ENCODE measurements around the gene ESD.
"Not testable (repeated sequence)": the region's sequence is repeated elsewhere in the genome, so short reads cannot be mapped to it uniquely, and the experiment has no call there.

The ESD gene

GRCh38 chr13:46783504-46783903, 13.5 kb downstream of the ESD start:
- no peak for DNase-seq (ENCODE audit: low spot score)

GRCh38 chr13:46782691-46783090, 14.3 kb downstream of the ESD start:
- no peak for DNase-seq (ENCODE audit: low spot score)

GRCh38 chr13:46782066-46782465, 14.9 kb downstream of the ESD start:
- no peak for DNase-seq (ENCODE audit: low spot score)

- DNase-seq (ENCODE audit: low spot score): peak; percentile 16
Observed at GRCh38 chr13:46778890-46779289, 18.1 kb downstream of the ESD start.

GRCh38 chr13:46778095-46778494, 18.9 kb downstream of the ESD start:
- DNase-seq (ENCODE audit: low spot score): no peak

GRCh38 chr13:46775385-46776107, 21.4 kb downstream of the ESD start:
- DNase-seq (ENCODE audit: low spot score): no peak

- no peak for DNase-seq (ENCODE audit: low spot score)
Observed at GRCh38 chr13:46773541-46773940, 23.4 kb downstream of the ESD start.

- DNase-seq (ENCODE audit: low spot score): no peak
Observed at GRCh38 chr13:46771693-46772092, 25.3 kb downstream of the ESD start.

- DNase-seq (ENCODE audit: low spot score): not testable (repeated sequence)
Observed at GRCh38 chr13:46769925-46770324, 27.0 kb downstream of the ESD start.

GRCh38 chr13:46761866-46762265, 35.1 kb downstream of the ESD start:
- DNase-seq (ENCODE audit: low spot score): no peak

- DNase-seq (ENCODE audit: low spot score): no peak
Observed at GRCh38 chr13:46761174-46761573, 35.8 kb downstream of the ESD start.

- DNase-seq (ENCODE audit: low spot score): peak; percentile 20
Observed at GRCh38 chr13:46759846-46760245, 37.1 kb downstream of the ESD start.

GRCh38 chr13:46757640-46758039, 39.3 kb downstream of the ESD start:
- DNase-seq (ENCODE audit: low spot score): no peak

- DNase-seq (ENCODE audit: low spot score): no peak
Observed at GRCh38 chr13:46756977-46757376, 40.0 kb downstream of the ESD start.

GRCh38 chr13:46755508-46755907, 41.5 kb downstream of the ESD start:
- not testable (repeated sequence) for DNase-seq (ENCODE audit: low spot score)

- DNase-seq (ENCODE audit: low spot score): no peak
Observed at GRCh38 chr13:46754812-46755211, 42.1 kb downstream of the ESD start.

- no peak for DNase-seq (ENCODE audit: low spot score)
Observed at GRCh38 chr13:46753917-46754316, 43.0 kb downstream of the ESD start.

GRCh38 chr13:46753137-46753536, 43.8 kb downstream of the ESD start:
- no peak for DNase-seq (ENCODE audit: low spot score)

GRCh38 chr13:46751811-46752635, 44.9 kb downstream of the ESD start:
- DNase-seq (ENCODE audit: low spot score): peak; percentile 30

GRCh38 chr13:46749951-46750350, 47.0 kb downstream of the ESD start:
- DNase-seq (ENCODE audit: low spot score): peak; percentile 23

GRCh38 chr13:46748300-46748699, 48.7 kb downstream of the ESD start:
- no peak for DNase-seq (ENCODE audit: low spot score)

- no peak for DNase-seq (ENCODE audit: low spot score)
Observed at GRCh38 chr13:46747031-46747820, 49.7 kb downstream of the ESD start.

- no peak for DNase-seq (ENCODE audit: low spot score)
Observed at GRCh38 chr13:46745706-46746105, 51.3 kb downstream of the ESD start.
